ENCODE data around the gene ABLIM3.

The ABLIM3 gene

GRCh38 chr5:149213264-149213880 lies 72.1 kb downstream of the ABLIM3 start:
- peaks cover 0 to 4% of the 10 kb centered on the region in 2 donors for H3K4me1 ChIP-seq (ENCODE audit: control insufficient read depth in 1 of 2, insufficient read depth in 2 of 2, low read length in 2 of 2)
- no peak overlapping the region for H3K9ac ChIP-seq (ENCODE audit: low read depth in 1 of 2, low read length in 2 of 2)
- no peaks in the 10 kb centered on the region for H3K9me3 ChIP-seq (ENCODE audit: control insufficient read depth in 1 of 2, low read length in 2 of 2)
- no peak overlapping the region for H3K27ac ChIP-seq (ENCODE audit: low read depth, low read length)
- no peaks in the 10 kb centered on the region for H3K36me3 ChIP-seq (ENCODE audit: control insufficient read depth in 1 of 2, insufficient read depth in 2 of 2, low read length in 2 of 2)
- no peaks in the 10 kb centered on the region for H3K27me3 ChIP-seq (ENCODE audit: control insufficient read depth in 1 of 2, insufficient read depth in 2 of 2, low read length in 2 of 2)
- no peak overlapping the region for H3K4me3 ChIP-seq (ENCODE audit: low read depth in 1 of 2, low read length in 2 of 2)

- no peak overlapping the region for H3K4me3 ChIP-seq (ENCODE audit: low read depth in 1 of 2, low read length in 2 of 2)
- no peaks in the 10 kb centered on the region for H3K27me3 ChIP-seq (ENCODE audit: control insufficient read depth in 1 of 2, insufficient read depth in 2 of 2, low read length in 2 of 2)
- no peaks in the 10 kb centered on the region for H3K9me3 ChIP-seq (ENCODE audit: control insufficient read depth in 1 of 2, low read length in 2 of 2)
- peaks cover 0 to 4% of the 10 kb centered on the region in 2 donors for H3K4me1 ChIP-seq (ENCODE audit: control insufficient read depth in 1 of 2, insufficient read depth in 2 of 2, low read length in 2 of 2)
- H3K9ac ChIP-seq (ENCODE audit: low read depth in 1 of 2, low read length in 2 of 2): no peak overlapping the region
- no peaks in the 10 kb centered on the region for H3K36me3 ChIP-seq (ENCODE audit: control insufficient read depth in 1 of 2, insufficient read depth in 2 of 2, low read length in 2 of 2)
- no peak overlapping the region for H3K27ac ChIP-seq (ENCODE audit: low read depth, low read length)
These were observed 74.3 kb downstream of the ABLIM3 start for GRCh38 chr5:149215478-149216090.

- H3K36me3 ChIP-seq (ENCODE audit: control insufficient read depth in 1 of 2, insufficient read depth in 2 of 2, low read length in 2 of 2): no peaks in the 10 kb centered on the region
- H3K27ac ChIP-seq (ENCODE audit: low read depth, low read length): no peak overlapping the region
- H3K9me3 ChIP-seq (ENCODE audit: control insufficient read depth in 1 of 2, low read length in 2 of 2): no peaks in the 10 kb centered on the region
- H3K27me3 ChIP-seq (ENCODE audit: control insufficient read depth in 1 of 2, insufficient read depth in 2 of 2, low read length in 2 of 2): no peaks in the 10 kb centered on the region
- H3K4me3 ChIP-seq (ENCODE audit: low read depth in 1 of 2, low read length in 2 of 2): no peak overlapping the region
- no peak overlapping the region for H3K9ac ChIP-seq (ENCODE audit: low read depth in 1 of 2, low read length in 2 of 2)
- H3K4me1 ChIP-seq (ENCODE audit: control insufficient read depth in 1 of 2, insufficient read depth in 2 of 2, low read length in 2 of 2): peaks cover 0 to 4% of the 10 kb centered on the region in 2 donors
These were observed 75.2 kb downstream of the ABLIM3 start for GRCh38 chr5:149216496-149216895.

- no peak overlapping the region for H3K27ac ChIP-seq (ENCODE audit: low read depth, low read length)
- no peak overlapping the region for H3K9ac ChIP-seq (ENCODE audit: low read depth in 1 of 2, low read length in 2 of 2)
- H3K9me3 ChIP-seq (ENCODE audit: control insufficient read depth in 1 of 2, low read length in 2 of 2): no peaks in the 10 kb centered on the region
- H3K27me3 ChIP-seq (ENCODE audit: control insufficient read depth in 1 of 2, insufficient read depth in 2 of 2, low read length in 2 of 2): no peaks in the 10 kb centered on the region
- H3K4me3 ChIP-seq (ENCODE audit: low read depth in 1 of 2, low read length in 2 of 2): no peak overlapping the region
- H3K4me1 ChIP-seq (ENCODE audit: control insufficient read depth in 1 of 2, insufficient read depth in 2 of 2, low read length in 2 of 2): peaks cover 0 to 4% of the 10 kb centered on the region in 2 donors
- no peaks in the 10 kb centered on the region for H3K36me3 ChIP-seq (ENCODE audit: control insufficient read depth in 1 of 2, insufficient read depth in 2 of 2, low read length in 2 of 2)
These were observed 76.0 kb downstream of the ABLIM3 start for GRCh38 chr5:149217096-149217802.

- no peaks in the 10 kb centered on the region for H3K27me3 ChIP-seq (ENCODE audit: control insufficient read depth in 1 of 2, insufficient read depth in 2 of 2, low read length in 2 of 2)
- no peaks in the 10 kb centered on the region for H3K9me3 ChIP-seq (ENCODE audit: control insufficient read depth in 1 of 2, low read length in 2 of 2)
- no peak overlapping the region for H3K9ac ChIP-seq (ENCODE audit: low read depth in 1 of 2, low read length in 2 of 2)
- no peak overlapping the region for H3K4me3 ChIP-seq (ENCODE audit: low read depth in 1 of 2, low read length in 2 of 2)
- no peaks in the 10 kb centered on the region for H3K36me3 ChIP-seq (ENCODE audit: control insufficient read depth in 1 of 2, insufficient read depth in 2 of 2, low read length in 2 of 2)
- H3K4me1 ChIP-seq (ENCODE audit: control insufficient read depth in 1 of 2, insufficient read depth in 2 of 2, low read length in 2 of 2): peaks cover 0 to 4% of the 10 kb centered on the region in 2 donors
- H3K27ac ChIP-seq (ENCODE audit: low read depth, low read length): no peak overlapping the region
These were observed 76.5 kb downstream of the ABLIM3 start for GRCh38 chr5:149217803-149218155.

GRCh38 chr5:149219584-149219983 lies 78.3 kb downstream of the ABLIM3 start:
- Histone ChIP-seq H3K4me1 (ENCODE audit: control insufficient read depth in 1 of 2, insufficient read depth in 2 of 2, low read length in 2 of 2) (peaks cover 0 to 3% of the 10 kb centered on the region in 2 donors), H3K9ac (ENCODE audit: low read depth in 1 of 2, low read length in 2 of 2) (no peak overlapping the region), H3K27ac (ENCODE audit: low read depth, low read length) (no peak overlapping the region), H3K9me3 (ENCODE audit: control insufficient read depth in 1 of 2, low read length in 2 of 2) (no peaks in the 10 kb centered on the region), H3K36me3 (ENCODE audit: control insufficient read depth in 1 of 2, insufficient read depth in 2 of 2, low read length in 2 of 2) (no peaks in the 10 kb centered on the region), H3K27me3 (ENCODE audit: control insufficient read depth in 1 of 2, insufficient read depth in 2 of 2, low read length in 2 of 2) (no peaks in the 10 kb centered on the region), H3K4me3 (ENCODE audit: low read depth in 1 of 2, low read length in 2 of 2) (no peak overlapping the region)

GRCh38 chr5:149220750-149221149 lies 79.5 kb downstream of the ABLIM3 start:
- H3K9ac ChIP-seq (ENCODE audit: low read depth in 1 of 2, low read length in 2 of 2): no peak overlapping the region
- H3K4me1 ChIP-seq (ENCODE audit: control insufficient read depth in 1 of 2, insufficient read depth in 2 of 2, low read length in 2 of 2): no peaks in the 10 kb centered on the region
- H3K4me3 ChIP-seq (ENCODE audit: low read depth in 1 of 2, low read length in 2 of 2): no peak overlapping the region
- H3K27me3 ChIP-seq (ENCODE audit: control insufficient read depth in 1 of 2, insufficient read depth in 2 of 2, low read length in 2 of 2): no peaks in the 10 kb centered on the region
- no peaks in the 10 kb centered on the region for H3K9me3 ChIP-seq (ENCODE audit: control insufficient read depth in 1 of 2, low read length in 2 of 2)
- no peak overlapping the region for H3K27ac ChIP-seq (ENCODE audit: low read depth, low read length)
- no peaks in the 10 kb centered on the region for H3K36me3 ChIP-seq (ENCODE audit: control insufficient read depth in 1 of 2, insufficient read depth in 2 of 2, low read length in 2 of 2)

GRCh38 chr5:149221326-149221725 lies 80.0 kb downstream of the ABLIM3 start:
- H3K36me3 ChIP-seq (ENCODE audit: control insufficient read depth in 1 of 2, insufficient read depth in 2 of 2, low read length in 2 of 2): no peaks in the 10 kb centered on the region
- H3K9me3 ChIP-seq (ENCODE audit: control insufficient read depth in 1 of 2, low read length in 2 of 2): no peaks in the 10 kb centered on the region
- no peak overlapping the region for H3K27ac ChIP-seq (ENCODE audit: low read depth, low read length)
- H3K4me1 ChIP-seq (ENCODE audit: control insufficient read depth in 1 of 2, insufficient read depth in 2 of 2, low read length in 2 of 2): no peaks in the 10 kb centered on the region
- no peak overlapping the region for H3K9ac ChIP-seq (ENCODE audit: low read depth in 1 of 2, low read length in 2 of 2)
- no peaks in the 10 kb centered on the region for H3K27me3 ChIP-seq (ENCODE audit: control insufficient read depth in 1 of 2, insufficient read depth in 2 of 2, low read length in 2 of 2)
- H3K4me3 ChIP-seq (ENCODE audit: low read depth in 1 of 2, low read length in 2 of 2): no peak overlapping the region

- H3K4me3 ChIP-seq (ENCODE audit: low read depth in 1 of 2, low read length in 2 of 2): no peak overlapping the region
- no peaks in the 10 kb centered on the region for H3K4me1 ChIP-seq (ENCODE audit: control insufficient read depth in 1 of 2, insufficient read depth in 2 of 2, low read length in 2 of 2)
- no peaks in the 10 kb centered on the region for H3K9me3 ChIP-seq (ENCODE audit: control insufficient read depth in 1 of 2, low read length in 2 of 2)
- no peaks in the 10 kb centered on the region for H3K27me3 ChIP-seq (ENCODE audit: control insufficient read depth in 1 of 2, insufficient read depth in 2 of 2, low read length in 2 of 2)
- no peak overlapping the region for H3K27ac ChIP-seq (ENCODE audit: low read depth, low read length)
- H3K9ac ChIP-seq (ENCODE audit: low read depth in 1 of 2, low read length in 2 of 2): no peak overlapping the region
- H3K36me3 ChIP-seq (ENCODE audit: control insufficient read depth in 1 of 2, insufficient read depth in 2 of 2, low read length in 2 of 2): no peaks in the 10 kb centered on the region
These were observed 80.5 kb downstream of the ABLIM3 start for GRCh38 chr5:149221731-149222342.
